Esophagus squamous epithelium (tissue), 4 donors: ENCODE measurements around the gene FAM53B.

Experiments used
- POLR2A ChIP-seq, 4 donors: fragments of 450-650 bp; IDR thresholded peaks; one replicate each; pipeline ENCODE4 v1.6.1; 2017; ENCODE audit warnings: antibody characterized with exemption in 4 of 4, mild to moderate bottlenecking in 4 of 4, moderate library complexity in 3 of 4
- TF ChIP-seq, protein P1 (sequence below), 6 experiments: fragments of 450-650 bp in 4 of 6; fragments of 200-600 bp in 2 of 6; sonication (generic) in 2 of 6; IDR thresholded peaks; one replicate each; pipeline ENCODE4 v1.5.1; 2016 to 2019; ENCODE audit warnings: antibody characterized with exemption in 6 of 6, mild to moderate bottlenecking in 4 of 6, moderate library complexity in 4 of 6

DNA sequence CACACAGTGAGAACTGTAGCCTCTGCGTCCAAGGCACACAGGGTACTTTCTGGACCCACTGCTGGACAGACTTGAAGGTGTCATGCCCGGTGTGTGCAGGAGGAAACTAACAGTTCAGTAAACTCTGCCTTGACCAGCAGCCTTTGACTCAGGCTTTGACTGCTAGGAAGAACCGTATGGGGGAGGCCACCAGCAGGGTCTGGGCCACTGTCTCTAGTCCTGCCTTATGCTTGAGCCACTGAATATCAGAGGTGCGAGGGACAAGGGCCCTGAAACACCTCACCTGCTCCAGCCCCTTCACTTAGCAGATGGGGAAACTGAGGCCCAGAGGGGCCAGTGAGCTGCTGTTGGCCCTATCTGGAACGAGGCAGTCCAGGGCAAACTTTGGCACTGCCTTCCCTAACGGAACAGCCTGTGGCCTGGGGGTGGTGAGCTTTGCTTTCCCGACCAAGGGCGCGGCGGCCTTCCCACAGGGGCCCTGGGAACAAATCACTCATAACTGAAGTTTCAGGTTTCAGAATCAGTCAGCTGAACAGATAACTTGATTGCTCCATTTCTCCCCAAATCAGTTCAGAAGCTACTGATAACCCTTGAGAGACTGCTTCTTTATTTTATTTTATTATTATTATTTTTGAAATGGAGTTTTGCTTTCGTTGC is 130.0 kb downstream of the FAM53B start:
- TF ChIP-seq, protein P1, sequence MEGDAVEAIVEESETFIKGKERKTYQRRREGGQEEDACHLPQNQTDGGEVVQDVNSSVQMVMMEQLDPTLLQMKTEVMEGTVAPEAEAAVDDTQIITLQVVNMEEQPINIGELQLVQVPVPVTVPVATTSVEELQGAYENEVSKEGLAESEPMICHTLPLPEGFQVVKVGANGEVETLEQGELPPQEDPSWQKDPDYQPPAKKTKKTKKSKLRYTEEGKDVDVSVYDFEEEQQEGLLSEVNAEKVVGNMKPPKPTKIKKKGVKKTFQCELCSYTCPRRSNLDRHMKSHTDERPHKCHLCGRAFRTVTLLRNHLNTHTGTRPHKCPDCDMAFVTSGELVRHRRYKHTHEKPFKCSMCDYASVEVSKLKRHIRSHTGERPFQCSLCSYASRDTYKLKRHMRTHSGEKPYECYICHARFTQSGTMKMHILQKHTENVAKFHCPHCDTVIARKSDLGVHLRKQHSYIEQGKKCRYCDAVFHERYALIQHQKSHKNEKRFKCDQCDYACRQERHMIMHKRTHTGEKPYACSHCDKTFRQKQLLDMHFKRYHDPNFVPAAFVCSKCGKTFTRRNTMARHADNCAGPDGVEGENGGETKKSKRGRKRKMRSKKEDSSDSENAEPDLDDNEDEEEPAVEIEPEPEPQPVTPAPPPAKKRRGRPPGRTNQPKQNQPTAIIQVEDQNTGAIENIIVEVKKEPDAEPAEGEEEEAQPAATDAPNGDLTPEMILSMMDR (IDR thresholded peaks at IDR 0.05), result no peak
- TF ChIP-seq POLR2A (IDR thresholded peaks at IDR 0.05), result no peak
